HCT116 (cell line): ENCODE data around the gene LTBP1. TPM values are rescaled to one million over a fixed set of nuclear protein-coding genes. Genes with fewer than 3 reads are reported as not detected.

Source experiments
- ATAC-seq: fragments of 200-7000 bp; cut with Tn5 transposase; 2 replicates; pipeline ENCODE4 v1.9.1; 2020; ENCODE audit warnings: mild to moderate bottlenecking, moderate library complexity
- BruUV-seq: library from RNA; stranded (reverse); fragments of 400-500 nt; replicated peaks from 2 replicates; lab custom pipeline; 2021; lab: Mats Ljungman, UMichigan
- CTCF ChIA-PET: fragments of 300-600 bp; sonication (Branson Sonifier 250); formaldehyde crosslinking; loops from one replicate; lab custom pipeline; 2021; ENCODE audit warnings: antibody characterized with exemption; lab: Charles Lee
- POLR2A ChIA-PET: fragments of 300-600, 350-600 bp; sonication (Branson Sonifier 250); formaldehyde crosslinking; loops from one replicate; lab custom pipeline; 2021; ENCODE audit warnings: antibody characterized with exemption; lab: Charles Lee
- RAD21 ChIA-PET, 2 experiments: fragments of 300-600 bp; sonication (Branson Sonifier 250); formaldehyde crosslinking; loops; one replicate each; lab custom pipeline; 2023; ENCODE audit warnings: low total read pairs in 2 of 2; ENCODE audit not compliant: uncharacterized antibody in 2 of 2, unreplicated experiment in 2 of 2, low non-redundant PET in 1 of 2; lab: Charles Lee
- DNase-seq: peaks from one replicate; pipeline ENCODE4 v3.0.0-alpha.2; 2010; ENCODE audit warnings: low read depth, low spot score
- H2AFZ ChIP-seq: fragments of 200-600 bp; shearing (Covaris generic), sonication (generic); 2 replicates; pipeline ENCODE4 v1.6.1; 2017; ENCODE audit warnings: low read depth, mixed run types, mixed read lengths, antibody characterized with exemption, low read length; ENCODE audit not compliant: poor library complexity, severe bottlenecking
- H3K27ac ChIP-seq: 2 replicates; pipeline ENCODE4 v1.5.1; 2012; ENCODE audit warnings: low read depth, low read length
- H3K27me3 ChIP-seq: fragments of 200-600 bp; sonication (generic); 2 replicates; pipeline ENCODE4 v1.6.1; 2016; ENCODE audit warnings: mixed run types, low read length, mixed read lengths; ENCODE audit not compliant: insufficient read depth
- H3K36me3 ChIP-seq, 2 experiments: fragments of 200-500 bp in 1 of 2; fragments of 200-600 bp in 1 of 2; sonication (Bioruptor generic) in 1 of 2; sonication (generic) in 1 of 2; 2 replicates each; pipeline versions ENCODE4 v1.5.1 to v1.6.1; 2014 to 2016; ENCODE audit warnings: low read length in 2 of 2, inconsistent platforms in 1 of 2, mixed read lengths in 1 of 2, mixed run types in 1 of 2; ENCODE audit not compliant: insufficient read depth in 2 of 2, control insufficient read depth in 1 of 2
- H3K4me1 ChIP-seq, 2 experiments: fragments of 200-600 bp in 1 of 2; sonication (generic) in 1 of 2; 2 replicates each; pipeline versions ENCODE4 v1.5.1 to v1.6.1; 2012 to 2017; ENCODE audit warnings: low read length in 2 of 2, inconsistent platforms in 1 of 2, mild to moderate bottlenecking in 1 of 2, mixed read lengths in 1 of 2, mixed run types in 1 of 2, moderate library complexity in 1 of 2; ENCODE audit not compliant: insufficient read depth in 2 of 2, control insufficient read depth in 1 of 2
- H3K4me2 ChIP-seq: fragments of 200-600 bp; sonication (generic); 2 replicates; pipeline ENCODE4 v1.6.1; 2017; ENCODE audit warnings: mixed run types, low read length, mixed read lengths
- H3K4me3 ChIP-seq, 2 experiments: fragments of 200-600 bp in 1 of 2; sonication (generic) in 1 of 2; replicated peaks in 1 of 2; 2 replicates each; pipeline ENCODE4 v1.5.1; 2011 to 2016; ENCODE audit warnings: low read length in 2 of 2, control low read depth in 1 of 2, low read depth in 1 of 2, mild to moderate bottlenecking in 1 of 2, mixed read lengths in 1 of 2, mixed run types in 1 of 2
- H3K79me2 ChIP-seq: fragments of 200-600 bp; sonication (generic); 2 replicates; pipeline ENCODE4 v1.6.1; 2017; ENCODE audit warnings: mild to moderate bottlenecking, mixed run types, low read length, moderate library complexity, mixed read lengths; ENCODE audit not compliant: insufficient read depth
- H3K9ac ChIP-seq: fragments of 200-600 bp; sonication (generic); 2 replicates; pipeline ENCODE4 v1.6.1; 2016; ENCODE audit warnings: low read length, mixed read lengths
- H3K9me2 ChIP-seq: fragments of 200-600 bp; sonication (generic), shearing (Covaris generic); 2 replicates; pipeline ENCODE4 v1.6.1; 2017; ENCODE audit warnings: mixed run types, mild to moderate bottlenecking, moderate library complexity; ENCODE audit not compliant: insufficient read depth
- H3K9me3 ChIP-seq, 2 experiments: fragments of 200-500 bp in 1 of 2; fragments of 200-600 bp in 1 of 2; sonication (Bioruptor generic) in 1 of 2; sonication (generic) in 1 of 2; 2 replicates each; pipeline ENCODE4 v1.6.1; 2014 to 2017; ENCODE audit warnings: low read length in 2 of 2, mixed read lengths in 2 of 2, inconsistent platforms in 1 of 2, low read depth in 1 of 2, mild to moderate bottlenecking in 1 of 2, mixed run types in 1 of 2, moderate library complexity in 1 of 2; ENCODE audit not compliant: control insufficient read depth in 1 of 2, insufficient read depth in 1 of 2
- H4K20me1 ChIP-seq: fragments of 200-600 bp; sonication (generic), shearing (Covaris generic); 2 replicates; pipeline ENCODE4 v1.6.1; 2017; ENCODE audit warnings: mixed run types, mild to moderate bottlenecking, moderate library complexity; ENCODE audit not compliant: insufficient read depth
- ATF3 ChIP-seq: IDR thresholded peaks from 2 replicates; pipeline ENCODE4 v1.6.1; 2012
- CBX3 ChIP-seq: IDR thresholded peaks from 2 replicates; pipeline ENCODE4 v1.6.1; 2012; ENCODE audit warnings: low read depth
- CEBPB ChIP-seq: IDR thresholded peaks from 2 replicates; pipeline ENCODE4 v1.6.1; 2012; ENCODE audit warnings: low read depth
- CTCF ChIP-seq, 3 experiments: fragments of 200-600 bp in 1 of 3; sonication (generic) in 1 of 3; IDR thresholded peaks in 2 of 3; conservative IDR thresholded peaks in 1 of 3; 2 replicates each; pipeline ENCODE4 v1.5.1; 2012 to 2017; ENCODE audit warnings: low read depth in 2 of 3, low read length in 2 of 3, antibody characterized with exemption in 1 of 3, borderline replicate concordance in 1 of 3, control low read depth in 1 of 3, mild to moderate bottlenecking in 1 of 3, mixed read lengths in 1 of 3, mixed run types in 1 of 3, moderate library complexity in 1 of 3; ENCODE audit not compliant: insufficient read depth in 1 of 3
- EGR1 ChIP-seq: IDR thresholded peaks from 2 replicates; pipeline ENCODE4 v1.6.1; 2012; ENCODE audit warnings: low read depth
- ELF1 ChIP-seq: IDR thresholded peaks from 2 replicates; pipeline ENCODE4 v1.6.1; 2012; ENCODE audit warnings: low read depth, borderline replicate concordance
- EZH2 ChIP-seq: fragments of 200-600 bp; sonication (generic); IDR thresholded peaks from 2 replicates; pipeline ENCODE4 v1.6.1; 2017; ENCODE audit warnings: antibody characterized with exemption, mixed run types
- JUND ChIP-seq: IDR thresholded peaks from 2 replicates; pipeline ENCODE4 v1.6.1; 2012
- MAX ChIP-seq: IDR thresholded peaks from 2 replicates; pipeline ENCODE4 v1.6.1; 2012
- REST ChIP-seq: IDR thresholded peaks from 2 replicates; pipeline ENCODE4 v1.6.1; 2012; ENCODE audit warnings: low read depth
- SIN3A ChIP-seq: IDR thresholded peaks from 2 replicates; pipeline ENCODE4 v1.6.1; 2012; ENCODE audit warnings: low read depth
- ZFX ChIP-seq: fragments of 450-650 bp; IDR thresholded peaks from 2 replicates; pipeline ENCODE4 v1.6.1; 2017
- ZNF274 ChIP-seq: fragments of 200-500 bp; sonication (Bioruptor generic); IDR thresholded peaks from 2 replicates; pipeline ENCODE4 v1.6.1; 2014; ENCODE audit warnings: mild to moderate bottlenecking, low read depth, low read length, inconsistent platforms
- intact Hi-C: fragments of 100-400 bp; cut with micrococcal nuclease; formaldehyde crosslinking; loops from 2 replicates; pipeline ENCODE4 v1.10.0; 2022
- total RNA-seq: library from RNA; stranded (reverse); gene quantifications from one replicate; pipeline ENCODE4 v1.2.1, GENCODE V29; 2021; ENCODE audit not compliant: unreplicated experiment

Gene LTBP1
- total RNA-seq, 1 experiment from 2014 or later: 5.1 TPM

- no peak for TF ChIP-seq MAX
- TF ChIP-seq ATF3: no peak
- TF ChIP-seq ZFX: no peak
- TF ChIP-seq CTCF (IDR thresholded peaks at IDR 0.05 in 2 of 3, conservative IDR thresholded peaks at IDR 0.05 in 1 of 3; ENCODE audit: borderline replicate concordance in 1 of 3, insufficient read depth in 1 of 3, low read depth in 2 of 3, low read length in 2 of 3): no peak
- no peak for TF ChIP-seq CEBPB
- no peak for TF ChIP-seq EZH2
- no peak for TF ChIP-seq JUND
- TF ChIP-seq SIN3A: no peak
- TF ChIP-seq CBX3: no peak
- no peak for TF ChIP-seq ZNF274
- TF ChIP-seq ELF1: no peak
- no peak for TF ChIP-seq EGR1
- TF ChIP-seq REST: no peak
- TF ChIP-seq, all 23 proteins: peak for 0
- Histone ChIP-seq H2AFZ (no peak overlapping the region), H3K9me2 (no peaks in the 10 kb centered on the region), H3K27ac (no peak overlapping the region), H3K4me3 (no peak overlapping the region), H3K9ac (no peak overlapping the region), H3K9me3 (no peaks in the 10 kb centered on the region), H3K79me2 (no peaks in the 10 kb centered on the region), H3K4me1 (no peaks in the 10 kb centered on the region), H3K36me3 (no peaks in the 10 kb centered on the region), H4K20me1 (no peaks in the 10 kb centered on the region), H3K4me2 (no peak overlapping the region), H3K27me3 (no peaks in the 10 kb centered on the region)
- POLR2A ChIA-PET: no interaction called here
- RAD21 ChIA-PET: no interaction called here
- ATAC-seq (no peak), DNase-seq (no peak)
- CTCF ChIA-PET: no interaction called here
- intact Hi-C loops: no loop called here
- no TSS peak for BruUV-seq
Observed at GRCh38 chr2:33226546-33226945, 279.8 kb downstream of the LTBP1 start.
